ENCODE measurements around the gene NCKAP1.

GRCh38 chr2:182887753-182888415 is 150.4 kb downstream of the NCKAP1 start:
- TF ChIP-seq CTCF (IDR thresholded peaks at IDR 0.05 in 8 of 11, conservative IDR thresholded peaks at IDR 0.05 in 3 of 11), result no peak
- no peak for TF ChIP-seq POLR2A (IDR thresholded peaks at IDR 0.05)
- TF ChIP-seq POLR2AphosphoS5 (IDR thresholded peaks at IDR 0.05), result no peak
